Measurements from ENCODE around the gene C18orf63.
"Not testable (repeated sequence)": the region's sequence is repeated elsewhere in the genome, so short reads cannot be mapped to it uniquely, and the experiment has no call there.

The C18orf63 gene

DNA sequence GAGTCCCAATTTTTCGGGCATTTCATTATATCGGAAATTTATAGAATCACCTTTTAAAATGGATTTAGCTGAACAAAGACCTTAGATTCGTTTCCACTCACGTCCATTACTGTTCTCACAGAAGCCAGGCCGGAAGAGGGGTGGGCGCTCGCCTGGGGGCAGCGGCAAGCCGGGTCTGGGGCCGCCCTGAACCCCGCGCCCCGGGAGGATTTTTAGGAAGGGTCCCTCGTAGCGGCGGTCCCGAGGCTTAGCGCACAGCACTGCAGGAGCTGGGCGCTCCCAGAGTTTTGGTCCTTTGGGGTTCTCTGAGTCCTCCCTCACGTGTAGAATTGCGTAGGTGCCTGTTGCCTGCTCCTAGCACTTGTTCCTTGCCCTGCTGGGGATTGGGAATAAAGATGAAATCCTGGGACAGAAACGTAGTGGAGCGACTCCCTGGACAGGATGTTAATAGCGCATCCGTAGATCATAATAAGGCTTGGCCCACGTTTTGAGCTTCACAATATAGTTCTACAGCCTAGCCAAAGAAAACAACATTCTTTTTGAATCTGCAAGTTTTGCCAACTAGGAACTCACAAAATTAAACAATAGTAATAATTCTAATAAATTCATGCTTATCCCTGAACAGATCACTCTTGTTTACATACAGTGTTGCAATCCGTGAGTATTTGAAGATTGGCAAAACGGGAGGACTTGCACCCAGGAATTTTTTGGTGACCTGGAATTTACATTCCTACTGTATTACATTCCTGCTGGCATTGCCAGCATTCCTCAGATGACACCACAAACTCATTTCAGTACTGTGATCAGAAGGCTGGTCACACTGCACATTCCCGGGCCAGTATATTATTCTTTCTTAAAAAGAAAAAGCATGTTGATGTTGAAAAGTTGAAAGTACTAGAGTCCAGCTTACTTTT is 875 bp downstream of the C18orf63 start:
- no peak overlapping the region for H3K4me3 ChIP-seq (ENCODE audit: low read depth, low read length)
- DNase-seq (ENCODE audit: low read depth), result peak; percentile 30
- TF ChIP-seq CTCF (IDR thresholded peaks at IDR 0.05; ENCODE audit: control insufficient read depth, extremely low read depth, insufficient read depth), result no peak

DNA sequence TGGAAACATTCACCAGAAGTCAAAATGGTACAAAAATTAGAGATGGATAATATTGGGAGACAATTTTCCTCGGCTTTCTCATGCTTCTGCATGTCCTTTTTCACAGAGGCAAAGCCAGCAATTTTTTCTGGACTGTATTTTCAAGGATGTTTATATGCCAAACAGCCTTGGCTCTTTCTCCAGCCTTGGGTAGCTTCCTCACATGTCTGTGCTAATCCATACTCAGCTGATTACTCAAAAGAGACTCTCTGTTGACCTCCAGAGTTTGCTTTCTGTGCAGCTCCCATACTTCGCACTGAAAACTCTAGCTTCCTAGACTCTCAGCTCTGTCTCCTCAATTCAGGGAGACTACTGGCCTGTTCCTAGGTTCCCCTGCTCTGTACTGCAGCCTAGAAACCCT is 10.6 kb downstream of the C18orf63 start:
- TF ChIP-seq CTCF (IDR thresholded peaks at IDR 0.05; ENCODE audit: control insufficient read depth, extremely low read depth, insufficient read depth), result no peak

GRCh38 chr18:74326791-74327190 is 11.2 kb downstream of the C18orf63 start:
- not testable (repeated sequence) for H3K4me3 ChIP-seq (ENCODE audit: low read depth, low read length); DNase-seq (ENCODE audit: low read depth)

More for the DNA sequence above, 10.6 kb downstream of the C18orf63 start:
- DNase-seq (ENCODE audit: low read depth), result no peak
- no peak overlapping the region for H3K4me3 ChIP-seq (ENCODE audit: low read depth, low read length)

DNA sequence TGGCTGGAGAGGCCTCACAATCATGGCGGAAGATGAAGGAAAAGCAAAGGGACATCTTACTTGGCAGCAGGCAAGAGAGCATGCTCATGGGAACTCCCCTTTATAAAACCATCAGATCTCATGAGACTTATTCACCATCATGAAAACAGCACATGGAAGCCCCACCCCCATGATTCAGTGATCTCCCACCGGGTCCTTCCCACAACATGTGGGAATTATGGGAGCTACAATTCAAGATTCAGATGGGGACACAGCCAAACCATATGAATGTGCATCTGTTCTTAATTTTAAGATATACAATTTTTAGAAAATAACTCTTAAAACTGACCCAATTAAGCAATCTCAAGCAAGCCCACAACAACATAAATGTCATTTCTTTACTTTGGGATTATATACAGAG is 12.6 kb downstream of the C18orf63 start:
- H3K4me3 ChIP-seq (ENCODE audit: low read depth, low read length), result no peak overlapping the region
- no peak for TF ChIP-seq CTCF (IDR thresholded peaks at IDR 0.05; ENCODE audit: control insufficient read depth, extremely low read depth, insufficient read depth)
- no peak for DNase-seq (ENCODE audit: low read depth)

GRCh38 chr18:74329688-74330205 is 14.1 kb downstream of the C18orf63 start:
- no peak for DNase-seq (ENCODE audit: low read depth)
- H3K4me3 ChIP-seq (ENCODE audit: low read depth, low read length), result no peak overlapping the region
- no peak for TF ChIP-seq CTCF (IDR thresholded peaks at IDR 0.05; ENCODE audit: control insufficient read depth, extremely low read depth, insufficient read depth)

- peak; percentile 75 for TF ChIP-seq CTCF (IDR thresholded peaks at IDR 0.05; ENCODE audit: control insufficient read depth, extremely low read depth, insufficient read depth)
- peak; percentile 46 for DNase-seq (ENCODE audit: low read depth)
- no peak overlapping the region for H3K4me3 ChIP-seq (ENCODE audit: low read depth, low read length)
Observed at GRCh38 chr18:74331404-74331803, 15.8 kb downstream of the C18orf63 start.

DNA sequence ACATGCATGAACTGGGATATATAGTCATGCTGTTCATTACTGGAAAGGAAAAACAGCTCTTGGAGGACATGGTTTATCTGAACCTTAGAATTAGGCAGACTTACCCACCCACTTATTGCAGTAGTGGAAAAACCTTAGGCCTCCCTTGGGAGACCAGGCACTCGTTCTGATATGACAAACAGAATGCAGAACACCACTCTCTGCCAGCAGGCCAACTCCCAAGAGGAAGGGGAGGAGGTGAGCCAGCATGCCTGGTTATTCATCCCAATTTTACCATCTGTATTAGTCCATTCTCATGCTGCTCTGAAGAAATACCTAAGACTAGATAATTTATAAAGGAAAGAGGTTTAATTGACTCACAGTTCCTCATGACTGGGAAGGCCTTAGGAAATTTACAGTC is 17.5 kb downstream of the C18orf63 start:
- H3K4me3 ChIP-seq (ENCODE audit: low read depth, low read length), result no peak overlapping the region
- TF ChIP-seq CTCF (IDR thresholded peaks at IDR 0.05; ENCODE audit: control insufficient read depth, extremely low read depth, insufficient read depth), result no peak
- no peak for DNase-seq (ENCODE audit: low read depth)

Measured in LNCaP clone FGC (cell line).